ENCODE results near the gene HMCN1. TPM values are rescaled to one million over a fixed set of nuclear protein-coding genes. Genes with fewer than 3 reads are reported as not detected.

Gene HMCN1
- total and polyA plus RNA-seq, 4 donors, result 3.2 to 149 (median 15.4) TPM

DNA sequence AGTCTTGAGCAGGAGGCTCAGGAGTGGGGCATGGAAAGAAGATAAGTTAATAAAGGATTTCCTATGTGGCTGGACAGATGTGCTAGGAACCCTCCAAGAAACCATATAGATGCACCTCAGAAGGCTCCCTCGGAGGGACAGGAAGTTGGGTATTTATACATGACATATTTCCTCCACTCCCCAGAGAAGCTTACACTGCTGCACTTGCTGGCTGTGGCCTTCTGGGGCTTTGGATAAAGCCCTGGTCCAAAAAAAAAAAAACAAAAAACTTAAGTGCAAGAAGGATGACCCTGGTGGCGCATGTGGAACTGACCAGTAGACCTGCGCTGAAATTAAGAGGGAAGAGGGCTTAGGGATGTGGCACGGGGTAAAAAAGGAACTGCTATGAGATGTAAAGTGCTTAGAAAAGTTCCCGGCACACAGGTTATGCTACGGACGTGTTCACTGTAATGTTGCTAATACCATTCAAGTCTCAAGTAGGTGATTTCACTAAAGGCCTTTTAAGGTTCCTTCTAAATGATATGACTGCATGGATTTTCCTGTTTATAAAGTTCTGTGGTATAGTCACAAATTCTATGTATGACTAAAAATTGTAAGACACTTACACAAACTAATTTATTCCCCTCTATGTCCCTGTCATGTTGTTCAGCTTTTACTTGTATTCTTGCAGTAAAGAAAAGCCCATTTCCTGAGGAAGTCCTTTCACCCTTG is 253.6 kb downstream of the HMCN1 start:
- H3K27ac ChIP-seq (ENCODE audit: low read depth in 1 of 2, low read length in 1 of 2), result no peak overlapping the region
- TF ChIP-seq, protein P1, sequence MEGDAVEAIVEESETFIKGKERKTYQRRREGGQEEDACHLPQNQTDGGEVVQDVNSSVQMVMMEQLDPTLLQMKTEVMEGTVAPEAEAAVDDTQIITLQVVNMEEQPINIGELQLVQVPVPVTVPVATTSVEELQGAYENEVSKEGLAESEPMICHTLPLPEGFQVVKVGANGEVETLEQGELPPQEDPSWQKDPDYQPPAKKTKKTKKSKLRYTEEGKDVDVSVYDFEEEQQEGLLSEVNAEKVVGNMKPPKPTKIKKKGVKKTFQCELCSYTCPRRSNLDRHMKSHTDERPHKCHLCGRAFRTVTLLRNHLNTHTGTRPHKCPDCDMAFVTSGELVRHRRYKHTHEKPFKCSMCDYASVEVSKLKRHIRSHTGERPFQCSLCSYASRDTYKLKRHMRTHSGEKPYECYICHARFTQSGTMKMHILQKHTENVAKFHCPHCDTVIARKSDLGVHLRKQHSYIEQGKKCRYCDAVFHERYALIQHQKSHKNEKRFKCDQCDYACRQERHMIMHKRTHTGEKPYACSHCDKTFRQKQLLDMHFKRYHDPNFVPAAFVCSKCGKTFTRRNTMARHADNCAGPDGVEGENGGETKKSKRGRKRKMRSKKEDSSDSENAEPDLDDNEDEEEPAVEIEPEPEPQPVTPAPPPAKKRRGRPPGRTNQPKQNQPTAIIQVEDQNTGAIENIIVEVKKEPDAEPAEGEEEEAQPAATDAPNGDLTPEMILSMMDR (IDR thresholded peaks at IDR 0.05; ENCODE audit: control extremely low read depth, extremely low read depth), result no peak
- peaks cover 0 to 3% (median under 1%) of the 10 kb centered on the region in 4 donors for H3K36me3 ChIP-seq (ENCODE audit: control insufficient read depth in 4 of 4, insufficient read depth in 4 of 4, low read length in 4 of 4)
- DNase-seq (no peak), ATAC-seq (ENCODE audit: insufficient read depth, low FRiP score) (no peak)
- WGBS, 2 donors, result 51 to 71% methylated on average over 7 of the region's 7 CpGs
- H3K9me3 ChIP-seq (ENCODE audit: control insufficient read depth in 4 of 4, insufficient read depth in 3 of 4, low read length in 3 of 4), result no peaks in the 10 kb centered on the region
- peaks cover 0 to 4% (median 0%) of the 10 kb centered on the region in 5 donors for H3K4me1 ChIP-seq (ENCODE audit: control insufficient read depth in 5 of 5, insufficient read depth in 5 of 5, low read length in 5 of 5)
- no peaks in the 10 kb centered on the region for H3K27me3 ChIP-seq (ENCODE audit: control insufficient read depth in 3 of 3, insufficient read depth in 3 of 3, low read length in 2 of 3)
- no peak overlapping the region for H3K4me3 ChIP-seq
- H3K9ac ChIP-seq (ENCODE audit: insufficient read depth in 1 of 2, low read length in 2 of 2), result no peak overlapping the region

- H3K27ac ChIP-seq (ENCODE audit: low read depth in 1 of 2, low read length in 1 of 2), result no peak overlapping the region
- H3K4me3 ChIP-seq, result no peak overlapping the region
- H3K9me3 ChIP-seq (ENCODE audit: control insufficient read depth in 4 of 4, insufficient read depth in 3 of 4, low read length in 3 of 4), result no peaks in the 10 kb centered on the region
- TF ChIP-seq, protein P1 (IDR thresholded peaks at IDR 0.05; ENCODE audit: control extremely low read depth, extremely low read depth), result no peak
- DNase-seq (no peak), ATAC-seq (ENCODE audit: insufficient read depth, low FRiP score) (no peak)
- no peaks in the 10 kb centered on the region for H3K27me3 ChIP-seq (ENCODE audit: control insufficient read depth in 3 of 3, insufficient read depth in 3 of 3, low read length in 2 of 3)
- peaks cover 0 to 3% (median under 1%) of the 10 kb centered on the region in 4 donors for H3K36me3 ChIP-seq (ENCODE audit: control insufficient read depth in 4 of 4, insufficient read depth in 4 of 4, low read length in 4 of 4)
- peaks cover 0 to 2% (median 0%) of the 10 kb centered on the region in 5 donors for H3K4me1 ChIP-seq (ENCODE audit: control insufficient read depth in 5 of 5, insufficient read depth in 5 of 5, low read length in 5 of 5)
- no peak overlapping the region for H3K9ac ChIP-seq (ENCODE audit: insufficient read depth in 1 of 2, low read length in 2 of 2)
These were observed 256.4 kb downstream of the HMCN1 start for GRCh38 chr1:185990565-185990964.

GRCh38 chr1:185991266-185991665 is 257.1 kb downstream of the HMCN1 start:
- DNase-seq, result no peak
- 98% methylated on average over 2 of the region's 2 CpGs for WGBS, 2 donors
- Histone ChIP-seq H3K27ac (ENCODE audit: low read depth in 1 of 2, low read length in 1 of 2) (no peak overlapping the region), H3K4me3 (no peak overlapping the region), H3K27me3 (ENCODE audit: control insufficient read depth in 3 of 3, insufficient read depth in 3 of 3, low read length in 2 of 3) (no peaks in the 10 kb centered on the region), H3K4me1 (ENCODE audit: control insufficient read depth in 5 of 5, insufficient read depth in 5 of 5, low read length in 5 of 5) (peaks cover 0 to 2% (median 0%) of the 10 kb centered on the region in 5 donors), H3K9me3 (ENCODE audit: control insufficient read depth in 4 of 4, insufficient read depth in 3 of 4, low read length in 3 of 4) (no peaks in the 10 kb centered on the region), H3K36me3 (ENCODE audit: control insufficient read depth in 4 of 4, insufficient read depth in 4 of 4, low read length in 4 of 4) (peaks cover 0 to 3% (median under 1%) of the 10 kb centered on the region in 4 donors), H3K9ac (ENCODE audit: insufficient read depth in 1 of 2, low read length in 2 of 2) (no peak overlapping the region)
- TF ChIP-seq, protein P1 (IDR thresholded peaks at IDR 0.05; ENCODE audit: control extremely low read depth, extremely low read depth), result no peak
- ATAC-seq (ENCODE audit: insufficient read depth, low FRiP score), result no peak

All from lung (tissue), 12 donors.